Activated CD4-positive, alpha-beta T cell treated with anti-CD3 and anti-CD28 coated beads, Interleukin-2, amount 50 U/mL, for 4 hours (primary cell): ENCODE measurements around the gene FZD8.

Source experiments
- DNase-seq, 2 experiments: peaks; one replicate each; pipeline ENCODE4 v3.0.0-alpha.2; 2020

Gene FZD8

DNA sequence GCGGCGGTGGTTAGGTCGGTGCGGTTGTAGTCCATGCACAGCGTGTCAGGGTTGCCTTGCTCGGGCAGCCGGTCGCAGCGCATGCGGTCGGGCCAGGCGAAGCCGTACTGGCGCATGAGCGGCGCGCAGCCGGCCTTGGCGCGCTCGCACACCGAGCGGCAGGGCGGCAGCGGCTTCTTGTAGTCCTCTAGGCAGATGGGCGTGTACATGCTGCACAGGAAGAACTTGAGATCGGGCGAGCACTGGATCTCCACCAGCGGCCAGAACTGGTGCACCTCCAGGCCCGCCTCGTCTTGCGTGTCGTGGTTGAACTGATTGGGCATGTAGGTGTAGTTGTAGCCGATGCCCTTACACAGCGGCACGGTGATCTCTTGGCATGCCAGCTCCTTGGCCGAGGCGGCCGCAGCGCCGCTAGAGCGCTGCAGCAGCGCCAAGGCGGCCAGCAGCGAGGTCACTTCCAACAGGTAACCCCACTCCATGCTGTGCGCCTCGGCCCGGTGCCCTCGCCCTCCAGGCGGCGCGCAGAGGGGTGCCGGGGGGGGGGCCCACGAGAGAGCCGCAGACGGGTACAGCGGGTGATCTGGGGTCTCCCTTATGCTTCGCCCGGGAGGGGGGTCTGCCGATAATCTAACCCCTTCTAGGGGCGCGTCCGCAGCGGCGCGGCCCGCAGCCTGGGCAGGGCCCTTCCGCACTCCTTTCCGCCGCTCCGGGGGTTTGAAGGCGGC, 983 bp downstream of the FZD8 start:
- DNase-seq, result peak in 1 of 2 experiments; percentile 17

DNA sequence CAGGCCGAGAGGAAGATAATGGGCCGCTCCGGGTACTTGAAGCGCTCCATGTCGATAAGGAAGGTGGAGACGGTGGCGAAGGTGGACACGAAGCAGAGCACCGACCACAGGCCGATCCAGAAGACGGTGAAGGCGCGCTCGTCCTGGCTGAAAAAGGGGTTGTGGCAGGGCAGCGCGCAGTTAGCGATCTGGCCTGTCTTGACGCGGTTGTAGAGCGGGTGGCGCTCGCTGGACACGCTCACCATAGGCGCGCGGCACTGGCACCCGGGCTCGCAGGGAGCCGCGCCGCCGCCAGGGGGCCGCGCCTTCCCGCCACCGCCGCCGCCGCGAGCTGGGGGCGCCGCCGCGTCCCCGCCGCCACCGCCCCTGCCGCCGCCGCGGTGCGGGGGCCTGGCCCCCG, 1.6 kb downstream of the FZD8 start:
- no peak for DNase-seq

DNA sequence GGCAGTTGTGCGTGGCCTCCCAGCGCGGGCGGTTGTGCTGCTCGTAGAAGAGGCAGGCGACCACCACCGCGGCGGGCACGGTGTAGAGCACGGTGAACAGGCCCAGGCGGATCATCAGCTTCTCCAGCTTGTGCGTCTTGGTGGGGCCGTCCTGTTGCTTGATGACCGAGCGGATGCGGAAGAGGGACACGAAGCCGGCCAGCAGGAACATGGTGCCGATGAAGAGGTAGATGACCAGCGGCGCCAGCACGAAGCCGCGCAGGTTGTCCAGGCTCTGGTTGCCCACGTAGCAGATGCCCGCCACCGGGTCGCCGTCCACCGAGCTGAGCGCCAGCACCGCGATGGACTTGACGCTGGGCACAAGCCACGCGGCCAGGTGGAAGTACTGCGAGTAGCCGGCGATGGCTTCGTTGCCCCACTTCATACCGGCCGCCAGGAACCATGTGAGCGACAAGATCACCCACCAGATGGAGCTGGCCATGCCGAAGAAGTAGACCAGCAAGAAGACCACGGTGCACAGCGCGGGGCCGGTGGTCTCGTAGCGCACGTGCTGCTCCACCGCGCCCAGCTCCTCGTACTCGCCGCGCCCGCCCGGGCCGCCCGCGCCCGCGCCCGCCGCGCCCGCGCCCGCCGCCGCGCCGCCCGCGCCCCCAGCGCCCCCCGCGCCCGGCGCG, 2.2 kb downstream of the FZD8 start:
- DNase-seq, result no peak

DNA sequence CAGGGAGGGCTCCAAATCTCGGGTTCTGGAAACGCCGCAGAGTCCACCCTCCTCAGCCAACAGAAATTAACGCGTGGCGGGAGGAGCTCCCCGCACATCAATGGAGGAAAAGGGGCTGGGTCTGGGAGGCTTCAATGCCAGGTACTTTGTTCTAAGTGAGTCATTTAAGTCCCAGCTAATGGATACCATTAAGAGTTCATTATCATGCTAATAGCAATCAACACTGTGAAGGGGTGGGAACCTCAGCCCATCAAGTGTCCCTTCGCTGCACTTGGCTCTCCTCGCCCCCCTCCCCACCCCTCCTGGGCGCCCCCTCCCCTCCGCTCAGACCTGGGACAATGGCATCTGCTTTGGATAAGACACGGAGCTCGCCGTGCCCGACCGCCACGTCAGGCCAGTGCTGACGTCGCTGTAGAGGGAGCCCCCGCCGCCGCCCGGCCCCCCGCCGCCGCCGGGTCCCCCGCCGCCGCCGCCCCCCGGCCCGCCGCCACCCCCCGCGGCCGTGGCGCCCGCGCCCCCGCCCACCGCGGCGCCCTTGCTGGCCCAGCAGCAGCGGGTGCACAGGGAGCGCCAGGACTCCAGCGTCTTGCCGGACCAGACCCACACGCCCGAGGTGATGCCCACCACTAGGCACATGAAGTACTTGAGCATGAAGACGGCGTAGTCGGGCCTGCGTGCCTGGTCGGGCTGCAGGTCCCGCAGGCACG, 2.9 kb downstream of the FZD8 start:
- DNase-seq, result no peak

DNA sequence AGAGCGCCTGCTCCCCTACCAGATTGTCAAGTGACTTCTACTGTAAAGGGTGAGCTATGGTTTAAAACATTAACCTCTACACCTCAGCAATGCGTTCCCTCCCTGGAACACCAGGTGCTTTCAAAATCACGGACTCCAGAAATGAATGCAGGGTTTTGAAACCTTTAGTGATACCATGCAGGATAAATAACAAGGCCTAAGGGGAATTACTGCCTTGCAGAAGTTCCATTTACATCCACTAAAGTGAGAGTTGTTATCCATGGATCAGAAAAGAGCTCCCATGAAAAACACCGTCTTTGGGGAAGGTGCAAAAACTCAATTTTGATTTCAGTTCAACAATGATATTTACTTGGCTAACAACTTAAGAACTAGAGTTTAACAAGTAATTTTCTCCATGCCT, 4.0 kb downstream of the FZD8 start:
- DNase-seq, result no peak

- no peak for DNase-seq
Observed at GRCh38 chr10:35637462-35637861, 4.6 kb downstream of the FZD8 start.

GRCh38 chr10:35636956-35637355, 5.1 kb downstream of the FZD8 start:
- no peak for DNase-seq

GRCh38 chr10:35635576-35635975, 6.5 kb downstream of the FZD8 start:
- no peak for DNase-seq

- no peak for DNase-seq
Observed at GRCh38 chr10:35633006-35633980, 8.8 kb downstream of the FZD8 start.

DNA sequence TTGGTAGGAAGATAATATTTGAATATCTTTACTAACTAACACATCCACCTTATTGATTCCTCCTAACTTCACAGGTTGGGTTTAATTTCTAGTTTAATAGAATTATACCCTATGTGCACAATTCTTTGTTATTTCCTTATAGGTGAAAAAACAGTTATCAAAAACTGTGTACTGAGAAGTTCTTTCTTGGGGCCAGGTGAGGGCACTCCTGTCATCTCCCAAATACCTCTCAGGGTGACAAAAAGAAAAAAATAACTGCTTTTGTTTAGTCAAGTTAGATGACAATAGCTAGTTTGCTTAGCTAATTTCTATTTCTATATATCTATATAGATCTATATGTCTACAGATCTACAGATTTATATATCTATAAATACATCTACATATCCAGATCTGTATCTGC, 10.1 kb downstream of the FZD8 start:
- no peak for DNase-seq

DNA sequence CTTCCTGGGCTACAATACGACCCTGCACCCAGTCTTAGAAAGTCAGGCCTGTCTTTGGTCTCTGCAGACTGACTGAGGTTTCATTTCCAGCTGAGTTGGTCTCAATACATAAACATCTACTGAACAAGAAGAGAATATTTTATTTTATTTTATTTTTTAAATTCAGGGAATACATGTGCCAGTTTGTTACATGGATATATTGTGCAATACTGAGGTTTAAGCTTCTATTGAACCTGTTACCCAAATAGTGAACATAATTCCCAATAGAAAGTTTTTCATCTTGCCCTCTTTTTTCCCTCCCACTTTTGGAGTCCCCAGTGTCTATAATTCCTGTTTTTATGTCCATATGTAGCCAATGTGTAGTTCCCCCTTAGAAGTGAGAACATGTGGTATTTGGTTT, 10.7 kb downstream of the FZD8 start:
- no peak for DNase-seq

- DNase-seq, result no peak
Observed at GRCh38 chr10:35626971-35627507, 15.1 kb downstream of the FZD8 start.

- DNase-seq, result no peak
Observed at GRCh38 chr10:35614312-35614711, 27.8 kb downstream of the FZD8 start.

GRCh38 chr10:35613597-35614226, 28.4 kb downstream of the FZD8 start:
- no peak for DNase-seq

- no peak for DNase-seq
Observed at GRCh38 chr10:35613107-35613440, 29.0 kb downstream of the FZD8 start.

- DNase-seq, result no peak
Observed at GRCh38 chr10:35612385-35613106, 29.6 kb downstream of the FZD8 start.

DNA sequence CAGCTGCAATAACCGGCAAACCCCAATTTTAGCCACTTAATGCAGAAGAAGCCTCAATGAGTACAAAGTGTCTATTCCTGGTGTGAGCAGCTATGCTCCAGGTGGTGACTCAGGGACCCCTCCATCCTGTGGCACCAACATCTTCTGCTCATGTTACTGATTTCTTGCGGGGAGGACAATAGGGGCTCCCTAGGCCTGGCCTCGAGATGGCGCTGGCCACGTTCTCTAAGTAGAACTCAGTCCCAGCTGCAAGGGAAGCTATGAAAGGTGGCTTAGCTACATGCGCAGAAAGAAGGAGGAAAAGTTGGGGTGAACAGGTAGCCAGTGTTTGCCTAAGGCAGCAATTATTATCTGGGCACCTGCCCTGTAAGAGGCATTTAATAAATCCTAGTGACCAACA, 30.3 kb downstream of the FZD8 start:
- no peak for DNase-seq

DNA sequence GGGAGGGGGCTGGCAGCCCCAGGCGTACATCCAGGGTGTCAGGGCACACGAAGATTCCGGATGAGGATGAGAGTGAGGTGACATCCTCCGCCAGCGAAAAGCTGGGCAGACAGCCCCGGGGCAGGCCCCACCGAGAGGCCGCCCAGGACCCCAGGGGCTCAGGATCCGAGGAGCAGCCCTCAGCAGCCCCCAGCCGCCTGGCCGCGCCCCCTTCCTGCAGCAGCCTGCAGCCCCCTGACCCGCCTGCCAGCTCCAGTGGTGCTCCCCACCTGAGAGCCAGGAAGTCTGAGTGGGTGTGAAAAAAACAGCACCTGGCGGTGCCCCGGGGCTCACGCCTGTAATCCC, 33.8 kb downstream of the FZD8 start:
- DNase-seq, result no peak

GRCh38 chr10:35607475-35608327, 34.4 kb downstream of the FZD8 start:
- DNase-seq, result no peak

- DNase-seq, result no peak
Observed at GRCh38 chr10:35606430-35606829, 35.7 kb downstream of the FZD8 start.

- DNase-seq, result no peak
Observed at GRCh38 chr10:35605191-35605590, 36.9 kb downstream of the FZD8 start, which contains the start of gene GJD4. Gene GJD4 (plus strand): TSS chr10:35605341. CDS start chr10:35605568, 227 bp downstream.
